Panc1 (cell line): ENCODE measurements around the gene IZUMO1.

Experiments
- TF ChIP-seq, protein P1 (sequence below): fragments of 450-650 bp; IDR thresholded peaks from 2 replicates; pipeline ENCODE4 v1.5.1; 2017; ENCODE audit warnings: mild to moderate bottlenecking
- TF ChIP-seq, protein P2 (sequence below), 2 experiments: IDR thresholded peaks; 2 replicates each; pipeline ENCODE4 v1.6.1; 2011 to 2012; ENCODE audit warnings: low read depth in 2 of 2, control low read depth in 1 of 2, low read length in 1 of 2, mild to moderate bottlenecking in 1 of 2, moderate library complexity in 1 of 2; ENCODE audit not compliant: insufficient read depth in 1 of 2

DNA sequence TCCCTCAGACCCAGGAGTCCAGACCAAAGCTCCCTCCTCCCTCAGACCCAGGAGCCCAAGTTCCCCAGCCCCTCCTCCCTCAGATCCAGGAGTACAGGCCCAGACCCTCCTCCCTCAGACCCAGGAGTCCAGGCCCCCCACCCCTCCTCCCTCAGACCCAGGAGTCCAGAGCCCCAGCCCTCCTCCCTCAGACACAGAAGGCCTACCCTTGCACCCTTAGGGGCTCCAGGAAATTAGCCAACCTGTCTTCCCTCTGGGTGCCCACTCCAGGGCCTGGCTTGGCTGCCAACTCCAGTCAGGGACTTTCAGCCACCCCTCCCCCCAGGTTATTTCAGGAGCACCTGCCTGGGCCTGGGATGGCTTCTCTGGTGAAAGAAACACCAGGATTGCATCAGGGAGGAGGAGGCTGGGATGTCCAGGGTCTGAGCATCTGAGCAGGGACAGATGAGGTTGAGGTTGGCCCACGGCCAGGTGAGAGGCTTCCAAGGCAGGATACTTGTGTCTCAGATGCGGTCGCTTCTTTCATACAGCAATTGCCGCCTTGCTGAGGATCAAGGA is 8.5 kb upstream of the IZUMO1 start, which contains the start of gene FGF21:
- TF ChIP-seq, protein P1, sequence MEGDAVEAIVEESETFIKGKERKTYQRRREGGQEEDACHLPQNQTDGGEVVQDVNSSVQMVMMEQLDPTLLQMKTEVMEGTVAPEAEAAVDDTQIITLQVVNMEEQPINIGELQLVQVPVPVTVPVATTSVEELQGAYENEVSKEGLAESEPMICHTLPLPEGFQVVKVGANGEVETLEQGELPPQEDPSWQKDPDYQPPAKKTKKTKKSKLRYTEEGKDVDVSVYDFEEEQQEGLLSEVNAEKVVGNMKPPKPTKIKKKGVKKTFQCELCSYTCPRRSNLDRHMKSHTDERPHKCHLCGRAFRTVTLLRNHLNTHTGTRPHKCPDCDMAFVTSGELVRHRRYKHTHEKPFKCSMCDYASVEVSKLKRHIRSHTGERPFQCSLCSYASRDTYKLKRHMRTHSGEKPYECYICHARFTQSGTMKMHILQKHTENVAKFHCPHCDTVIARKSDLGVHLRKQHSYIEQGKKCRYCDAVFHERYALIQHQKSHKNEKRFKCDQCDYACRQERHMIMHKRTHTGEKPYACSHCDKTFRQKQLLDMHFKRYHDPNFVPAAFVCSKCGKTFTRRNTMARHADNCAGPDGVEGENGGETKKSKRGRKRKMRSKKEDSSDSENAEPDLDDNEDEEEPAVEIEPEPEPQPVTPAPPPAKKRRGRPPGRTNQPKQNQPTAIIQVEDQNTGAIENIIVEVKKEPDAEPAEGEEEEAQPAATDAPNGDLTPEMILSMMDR: no peak
- TF ChIP-seq, protein P2, sequence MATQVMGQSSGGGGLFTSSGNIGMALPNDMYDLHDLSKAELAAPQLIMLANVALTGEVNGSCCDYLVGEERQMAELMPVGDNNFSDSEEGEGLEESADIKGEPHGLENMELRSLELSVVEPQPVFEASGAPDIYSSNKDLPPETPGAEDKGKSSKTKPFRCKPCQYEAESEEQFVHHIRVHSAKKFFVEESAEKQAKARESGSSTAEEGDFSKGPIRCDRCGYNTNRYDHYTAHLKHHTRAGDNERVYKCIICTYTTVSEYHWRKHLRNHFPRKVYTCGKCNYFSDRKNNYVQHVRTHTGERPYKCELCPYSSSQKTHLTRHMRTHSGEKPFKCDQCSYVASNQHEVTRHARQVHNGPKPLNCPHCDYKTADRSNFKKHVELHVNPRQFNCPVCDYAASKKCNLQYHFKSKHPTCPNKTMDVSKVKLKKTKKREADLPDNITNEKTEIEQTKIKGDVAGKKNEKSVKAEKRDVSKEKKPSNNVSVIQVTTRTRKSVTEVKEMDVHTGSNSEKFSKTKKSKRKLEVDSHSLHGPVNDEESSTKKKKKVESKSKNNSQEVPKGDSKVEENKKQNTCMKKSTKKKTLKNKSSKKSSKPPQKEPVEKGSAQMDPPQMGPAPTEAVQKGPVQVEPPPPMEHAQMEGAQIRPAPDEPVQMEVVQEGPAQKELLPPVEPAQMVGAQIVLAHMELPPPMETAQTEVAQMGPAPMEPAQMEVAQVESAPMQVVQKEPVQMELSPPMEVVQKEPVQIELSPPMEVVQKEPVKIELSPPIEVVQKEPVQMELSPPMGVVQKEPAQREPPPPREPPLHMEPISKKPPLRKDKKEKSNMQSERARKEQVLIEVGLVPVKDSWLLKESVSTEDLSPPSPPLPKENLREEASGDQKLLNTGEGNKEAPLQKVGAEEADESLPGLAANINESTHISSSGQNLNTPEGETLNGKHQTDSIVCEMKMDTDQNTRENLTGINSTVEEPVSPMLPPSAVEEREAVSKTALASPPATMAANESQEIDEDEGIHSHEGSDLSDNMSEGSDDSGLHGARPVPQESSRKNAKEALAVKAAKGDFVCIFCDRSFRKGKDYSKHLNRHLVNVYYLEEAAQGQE (IDR thresholded peaks at IDR 0.05; ENCODE audit: insufficient read depth in 1 of 2, low read depth in 2 of 2, low read length in 1 of 2): no peak
